ENCODE data around the gene RECQL5.
A peak's percentile ranks its signal among the peaks of the same experiment; 100 is the strongest.

RECQL5 gene

DNA sequence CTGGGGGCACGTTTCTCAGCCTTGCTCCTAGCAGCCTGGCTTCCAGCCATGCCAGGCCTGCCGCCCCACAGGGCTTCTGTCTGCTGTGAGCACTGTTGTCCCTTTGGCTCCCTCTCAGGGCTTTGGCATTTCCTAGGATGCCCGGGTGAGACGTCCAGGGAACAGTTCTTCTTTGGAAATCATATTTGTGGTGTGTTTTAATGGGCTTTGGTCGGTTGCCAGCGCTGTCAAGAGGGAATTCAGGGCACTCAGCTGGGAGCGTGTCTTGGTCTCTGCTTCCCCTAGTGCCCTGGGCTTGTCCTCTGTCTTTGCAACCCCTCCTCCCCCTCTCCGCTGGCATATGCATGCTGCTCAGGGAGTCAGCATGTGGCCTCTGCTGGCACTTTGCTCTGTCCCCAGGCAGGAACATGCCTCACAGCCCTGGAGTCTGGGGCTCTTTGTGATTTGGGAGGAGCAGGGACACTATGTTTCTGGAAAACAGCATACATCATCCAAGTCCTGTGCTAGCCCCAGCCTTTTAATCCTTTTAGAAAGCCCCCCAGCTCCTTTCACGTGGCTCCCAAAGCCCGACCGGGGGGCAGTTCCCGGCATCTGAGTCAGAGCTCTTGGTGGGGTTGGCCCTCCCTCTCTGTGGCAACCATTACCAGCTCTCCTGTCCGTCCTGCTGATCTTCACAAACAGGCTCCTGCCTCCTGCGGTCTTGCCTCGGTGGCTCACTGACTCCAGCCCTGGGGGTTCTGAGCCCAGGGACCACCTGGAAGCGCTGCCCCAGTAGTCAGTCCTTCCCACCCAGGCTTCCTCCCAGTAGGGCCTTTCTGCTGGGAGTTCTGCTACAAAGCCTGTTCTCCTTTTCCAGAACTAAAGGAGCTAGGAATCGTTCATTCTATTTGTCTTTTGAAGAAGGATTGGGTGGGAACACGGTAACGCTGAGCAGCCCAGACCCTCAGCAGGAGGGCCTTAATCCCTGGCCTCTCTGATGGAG is 26.8 kb upstream of the RECQL5 start:
- TF ChIP-seq, protein P1, sequence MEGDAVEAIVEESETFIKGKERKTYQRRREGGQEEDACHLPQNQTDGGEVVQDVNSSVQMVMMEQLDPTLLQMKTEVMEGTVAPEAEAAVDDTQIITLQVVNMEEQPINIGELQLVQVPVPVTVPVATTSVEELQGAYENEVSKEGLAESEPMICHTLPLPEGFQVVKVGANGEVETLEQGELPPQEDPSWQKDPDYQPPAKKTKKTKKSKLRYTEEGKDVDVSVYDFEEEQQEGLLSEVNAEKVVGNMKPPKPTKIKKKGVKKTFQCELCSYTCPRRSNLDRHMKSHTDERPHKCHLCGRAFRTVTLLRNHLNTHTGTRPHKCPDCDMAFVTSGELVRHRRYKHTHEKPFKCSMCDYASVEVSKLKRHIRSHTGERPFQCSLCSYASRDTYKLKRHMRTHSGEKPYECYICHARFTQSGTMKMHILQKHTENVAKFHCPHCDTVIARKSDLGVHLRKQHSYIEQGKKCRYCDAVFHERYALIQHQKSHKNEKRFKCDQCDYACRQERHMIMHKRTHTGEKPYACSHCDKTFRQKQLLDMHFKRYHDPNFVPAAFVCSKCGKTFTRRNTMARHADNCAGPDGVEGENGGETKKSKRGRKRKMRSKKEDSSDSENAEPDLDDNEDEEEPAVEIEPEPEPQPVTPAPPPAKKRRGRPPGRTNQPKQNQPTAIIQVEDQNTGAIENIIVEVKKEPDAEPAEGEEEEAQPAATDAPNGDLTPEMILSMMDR (conservative IDR thresholded peaks at IDR 0.05) = no peak
- TF ChIP-seq ZFX (IDR thresholded peaks at IDR 0.05) = no peak
- H3K27ac ChIP-seq = peak overlapping the region; percentile 49

DNA sequence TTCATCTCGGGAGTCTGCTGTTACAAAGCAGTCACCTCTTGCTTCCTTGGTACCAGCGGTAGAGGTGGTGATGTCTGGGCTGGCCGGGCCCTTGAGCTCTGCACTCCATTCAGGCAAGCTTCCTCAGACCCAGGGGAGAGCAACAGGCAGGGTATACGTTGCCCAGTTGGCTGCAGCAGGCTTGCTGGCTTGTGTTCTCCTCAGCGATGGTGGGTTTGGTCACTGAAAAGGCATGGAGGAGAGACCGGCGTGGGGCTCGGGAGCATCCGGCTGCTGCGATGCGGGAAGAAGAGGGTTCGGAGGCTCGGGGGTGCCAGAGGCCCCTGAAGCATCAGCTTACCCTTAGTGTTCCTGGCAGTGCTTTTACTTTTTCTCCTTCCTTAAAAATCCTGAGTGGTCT is 26.0 kb upstream of the RECQL5 start:
- TF ChIP-seq, protein P1 (conservative IDR thresholded peaks at IDR 0.05) = no peak
- TF ChIP-seq ZFX (IDR thresholded peaks at IDR 0.05) = no peak
- peak overlapping the region; percentile 49 for H3K27ac ChIP-seq

DNA sequence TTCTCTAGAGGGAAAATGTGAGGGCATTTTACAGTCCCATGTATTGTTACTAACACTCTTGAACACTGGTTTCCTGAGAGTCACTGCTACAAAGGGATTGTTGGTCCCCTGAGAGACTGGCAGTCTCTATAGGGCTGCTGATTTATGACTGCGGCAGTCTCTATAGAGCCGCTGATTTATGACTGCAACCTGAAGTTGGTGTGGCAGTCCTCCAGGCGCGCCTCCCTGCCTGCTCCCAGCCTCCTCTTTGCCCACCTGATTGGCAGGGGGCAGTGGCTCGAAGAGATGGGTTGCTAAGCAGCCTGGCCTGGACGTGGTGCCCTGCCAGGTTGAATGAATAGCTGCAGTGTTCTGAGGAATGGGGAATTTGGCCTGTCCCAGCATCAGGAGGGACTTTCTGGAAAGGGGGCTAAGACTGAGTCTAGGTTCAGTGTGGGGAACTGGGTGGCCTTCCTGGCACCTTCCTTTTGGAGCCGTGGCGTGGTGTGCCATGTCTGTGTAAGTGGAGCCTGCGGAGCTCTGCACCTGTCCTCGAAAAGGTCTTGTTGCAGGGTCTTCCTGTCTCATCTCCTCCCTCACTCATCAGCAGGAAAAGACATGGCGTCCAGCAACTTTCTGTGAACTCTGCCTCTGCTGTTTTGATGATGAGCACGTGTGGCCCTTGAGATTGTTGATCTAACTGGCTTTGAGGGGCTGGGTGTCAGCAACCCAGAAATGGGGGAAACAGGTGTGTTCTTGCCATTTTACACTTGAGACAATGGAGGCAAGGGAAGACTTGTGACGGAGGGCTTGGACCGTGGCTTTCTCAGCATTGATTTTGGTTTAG is 25.1 kb upstream of the RECQL5 start:
- no peak overlapping the region; the same call in 1 of the 2 replicates for H3K27ac ChIP-seq
- no peak for TF ChIP-seq ZFX (IDR thresholded peaks at IDR 0.05)
- TF ChIP-seq, protein P1 (conservative IDR thresholded peaks at IDR 0.05) = no peak

DNA sequence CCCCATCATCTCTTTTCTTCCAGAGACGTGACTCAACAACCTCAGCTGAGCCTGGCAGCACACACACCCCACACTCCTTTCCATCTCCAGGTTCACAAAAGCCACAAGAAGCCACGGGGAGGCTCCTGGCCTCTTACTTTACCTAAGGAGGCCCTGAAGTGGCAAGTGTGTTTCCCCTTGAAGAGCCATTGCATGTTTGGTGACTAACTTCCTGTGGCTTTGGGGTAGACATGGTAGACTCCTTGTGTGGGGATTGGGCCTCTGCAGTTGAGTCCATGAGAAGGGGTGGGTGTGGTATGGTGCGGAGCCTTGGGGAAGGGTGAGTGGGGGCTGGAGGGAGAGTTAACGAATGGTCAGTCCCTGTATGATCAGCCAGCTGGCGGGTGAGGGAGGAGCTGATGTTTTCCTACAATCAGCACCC is 24.4 kb upstream of the RECQL5 start:
- H3K27ac ChIP-seq = no peak overlapping the region
- TF ChIP-seq, protein P1 (conservative IDR thresholded peaks at IDR 0.05) = no peak
- no peak for TF ChIP-seq ZFX (IDR thresholded peaks at IDR 0.05)

DNA sequence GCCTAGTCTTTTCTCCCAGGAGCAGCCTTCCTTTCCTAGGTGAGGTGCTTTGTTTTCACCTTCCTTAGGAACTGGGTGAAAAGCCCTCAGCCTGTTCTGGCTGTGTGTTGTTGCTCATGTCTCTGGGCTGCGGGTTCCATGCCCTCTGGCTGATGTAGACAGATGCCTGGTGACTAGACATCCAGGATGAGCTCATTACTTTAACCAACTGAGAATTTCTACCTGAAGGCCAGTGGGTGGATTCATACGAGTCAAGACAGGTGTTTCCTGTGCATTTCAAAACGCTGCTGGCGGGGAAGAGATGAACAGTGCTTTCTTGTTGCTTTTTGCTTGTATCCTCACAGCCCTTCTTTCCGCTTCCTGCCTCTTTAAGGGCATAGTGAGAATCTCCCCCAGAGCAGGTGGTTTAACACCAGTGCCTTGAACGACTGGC is 22.5 kb upstream of the RECQL5 start:
- no peak for TF ChIP-seq ZFX (IDR thresholded peaks at IDR 0.05)
- TF ChIP-seq, protein P1 (conservative IDR thresholded peaks at IDR 0.05) = no peak
- no peak overlapping the region for H3K27ac ChIP-seq

DNA sequence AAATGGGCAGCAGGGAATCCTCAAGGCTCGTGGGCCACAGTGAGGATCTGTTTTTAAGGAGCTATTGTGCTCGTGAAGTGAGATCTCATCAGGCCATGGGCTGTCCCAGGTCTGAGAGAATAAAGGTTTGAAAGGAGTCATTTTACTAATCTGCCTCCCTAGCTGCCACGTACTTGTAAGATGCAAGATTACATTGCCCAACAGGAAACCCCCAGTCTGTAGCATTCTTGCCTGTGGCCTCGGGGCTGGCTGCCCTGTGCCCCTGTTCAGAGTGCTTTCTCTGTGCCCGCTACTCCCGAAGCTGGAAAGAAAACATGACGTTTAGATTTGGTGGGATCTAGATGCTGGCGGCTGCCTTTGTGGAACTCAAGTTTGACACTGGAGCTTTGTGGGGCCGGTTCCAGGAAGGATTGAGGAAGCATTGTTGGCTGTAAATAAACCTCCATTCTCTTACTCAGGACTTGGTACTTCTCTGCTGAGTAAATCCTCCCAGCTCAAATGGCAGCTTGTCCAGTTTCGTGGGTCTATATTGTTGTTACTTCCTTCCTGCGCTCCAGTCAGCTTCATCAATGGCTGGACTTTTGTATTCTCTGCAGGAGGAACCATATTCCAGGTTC is 21.4 kb upstream of the RECQL5 start:
- no peak for TF ChIP-seq ZFX (IDR thresholded peaks at IDR 0.05)
- TF ChIP-seq, protein P1 (conservative IDR thresholded peaks at IDR 0.05) = no peak
- H3K27ac ChIP-seq = no peak overlapping the region

Data from C4-2B (cell line).